Liver (tissue), 9 donors: Measurements from ENCODE around the gene PPP4R3A. TPM values are rescaled to one million over a fixed set of nuclear protein-coding genes. Genes with fewer than 3 reads are reported as not detected.

Experiments
- DNase-seq: peaks from one replicate; pipeline ENCODE4 v3.0.0-alpha.2; 2017; ENCODE audit warnings: low spot score
- H3K27ac ChIP-seq, 2 donors: one replicate each; pipeline ENCODE4 v1.7.0; 2013; ENCODE audit warnings: inconsistent platforms in 2 of 2, low read length in 2 of 2, control low read depth in 1 of 2, low read depth in 1 of 2, mild to moderate bottlenecking in 1 of 2
- H3K27me3 ChIP-seq, 4 donors: one replicate each; pipeline versions ENCODE4 v1.6.1 to v1.7.0; 2013; ENCODE audit warnings: low read length in 3 of 4, inconsistent platforms in 1 of 4, mild to moderate bottlenecking in 1 of 4, moderate library complexity in 1 of 4; ENCODE audit not compliant: control insufficient read depth in 4 of 4, insufficient read depth in 4 of 4
- H3K36me3 ChIP-seq, 4 donors: one replicate each; pipeline versions ENCODE4 v1.6.1 to v1.7.0; 2013; ENCODE audit warnings: low read length in 3 of 4, mild to moderate bottlenecking in 3 of 4, low read depth in 1 of 4, moderate library complexity in 1 of 4; ENCODE audit not compliant: control insufficient read depth in 4 of 4, insufficient read depth in 3 of 4
- H3K4me1 ChIP-seq, 4 donors: one replicate each; pipeline versions ENCODE4 v1.6.1 to v1.7.0; 2013; ENCODE audit warnings: low read length in 3 of 4, mild to moderate bottlenecking in 3 of 4, moderate library complexity in 1 of 4; ENCODE audit not compliant: control insufficient read depth in 4 of 4, insufficient read depth in 4 of 4
- H3K4me3 ChIP-seq, 3 donors: one replicate each; pipeline versions ENCODE4 v1.6.1 to v1.7.0; 2013; ENCODE audit warnings: low read length in 3 of 3, control low read depth in 1 of 3, low read depth in 1 of 3, mild to moderate bottlenecking in 1 of 3
- H3K9ac ChIP-seq, 2 donors: one replicate each; pipeline ENCODE4 v1.7.0; 2013; ENCODE audit warnings: low read length in 2 of 2, mild to moderate bottlenecking in 2 of 2, moderate library complexity in 2 of 2, control low read depth in 1 of 2, low read depth in 1 of 2
- H3K9me3 ChIP-seq, 4 donors: one replicate each; pipeline versions ENCODE4 v1.6.1 to v1.7.0; 2013; ENCODE audit warnings: low read length in 3 of 4; ENCODE audit not compliant: control insufficient read depth in 4 of 4
- ATF3 ChIP-seq: IDR thresholded peaks from 2 replicates; pipeline ENCODE4 v1.6.1; 2016; ENCODE audit warnings: antibody characterized with exemption
- EGR1 ChIP-seq, 2 donors: IDR thresholded peaks; 2 replicates each; pipeline ENCODE4 v1.6.1; 2016 to 2018; ENCODE audit warnings: antibody characterized with exemption in 2 of 2, low read depth in 2 of 2
- FOXA1 ChIP-seq: IDR thresholded peaks from 2 replicates; pipeline ENCODE4 v1.6.1; 2016; ENCODE audit warnings: antibody characterized with exemption
- FOXA2 ChIP-seq: IDR thresholded peaks from 2 replicates; pipeline ENCODE4 v1.6.1; 2016; ENCODE audit warnings: antibody characterized with exemption
- GABPA ChIP-seq, 2 donors: IDR thresholded peaks in 1 of 2; conservative IDR thresholded peaks in 1 of 2; 2 replicates each; pipeline ENCODE4 v1.6.1; 2016; ENCODE audit warnings: antibody characterized with exemption in 2 of 2, mild to moderate bottlenecking in 1 of 2, moderate library complexity in 1 of 2
- HNF4A ChIP-seq, 2 donors: conservative IDR thresholded peaks; 2 replicates each; pipeline ENCODE4 v1.6.1; 2016; ENCODE audit warnings: antibody characterized with exemption in 2 of 2, mild to moderate bottlenecking in 2 of 2
- HNF4G ChIP-seq: IDR thresholded peaks from 2 replicates; pipeline ENCODE4 v1.6.1; 2016; ENCODE audit warnings: antibody characterized with exemption
- JUND ChIP-seq, 2 donors: IDR thresholded peaks; 2 replicates each; pipeline ENCODE4 v1.6.1; 2016; ENCODE audit warnings: antibody characterized with exemption in 2 of 2
- NR2F2 ChIP-seq: IDR thresholded peaks from 2 replicates; pipeline ENCODE4 v1.6.1; 2016; ENCODE audit warnings: antibody characterized with exemption
- RAD21 ChIP-seq, 2 donors: IDR thresholded peaks; 2 replicates each; pipeline ENCODE4 v1.6.1; 2016; ENCODE audit warnings: antibody characterized with exemption in 2 of 2, mild to moderate bottlenecking in 2 of 2
- RXRA ChIP-seq, 2 donors: IDR thresholded peaks; 2 replicates each; pipeline ENCODE4 v1.6.1; 2017 to 2018; ENCODE audit warnings: antibody characterized with exemption in 2 of 2, mild to moderate bottlenecking in 1 of 2
- SP1 ChIP-seq: IDR thresholded peaks from 2 replicates; pipeline ENCODE4 v1.6.1; 2018; ENCODE audit warnings: antibody characterized with exemption, mild to moderate bottlenecking
- TAF1 ChIP-seq: conservative IDR thresholded peaks from 2 replicates; pipeline ENCODE4 v1.6.1; 2016; ENCODE audit warnings: antibody characterized with exemption, mild to moderate bottlenecking
- YY1 ChIP-seq: IDR thresholded peaks from 2 replicates; pipeline ENCODE4 v1.6.1; 2016; ENCODE audit warnings: antibody characterized with exemption, mild to moderate bottlenecking
- ZBTB33 ChIP-seq: IDR thresholded peaks from 2 replicates; pipeline ENCODE4 v1.6.1; 2016; ENCODE audit warnings: antibody characterized with exemption
- WGBS: extraction: QIAGEN DNeasy Blood & Tissue Kit; methylation state at CpG from one replicate; pipeline ENCODE4 v1.1.7; 2013; 5-methylcytosine and 5-hydroxymethylcytosine counted together
- polyA plus RNA-seq, 2 donors: library from polyadenylated mRNA; stranded (reverse) in 1 of 2; unstranded in 1 of 2; fragments of 200-250 nt in 1 of 2; fragments of >200 nt in 1 of 2; fragmentation: Nextera tagmentation in 1 of 2; extraction: Ambion mirVana in 1 of 2; gene quantifications; one replicate each; pipeline versions ENCODE4 v1.2.1 to v1.2.3, GENCODE V29; 2013 to 2015
- total RNA-seq, 2 donors: library from RNA; depleted of rRNA; stranded (reverse); fragments of >200 nt; gene quantifications; one replicate each; pipeline ENCODE4 v1.2.3, GENCODE V29; 2014
- TF ChIP-seq, protein P1 (sequence below): IDR thresholded peaks from 2 replicates; pipeline ENCODE4 v1.6.1; 2016; ENCODE audit warnings: antibody characterized with exemption, mild to moderate bottlenecking
- TF ChIP-seq, protein P2 (sequence below): fragments of 150-350 bp; IDR thresholded peaks from 2 replicates; pipeline ENCODE4 v1.5.1; 2017; ENCODE audit warnings: improper control_type of control experiment, low read depth, low read length; ENCODE audit not compliant: missing input control
- TF ChIP-seq, protein P3 (sequence below): IDR thresholded peaks from 2 replicates; pipeline ENCODE4 v1.6.1; 2016; ENCODE audit warnings: antibody characterized with exemption
- donor health status: healthy.
- donor health status: healthy.
- donor health status: healthy.
- donor health status: healthy.
- donor health status: healthy.

The PPP4R3A gene
- total and polyA plus RNA-seq, 4 donors: 18.7 to 63.3 (median 42.5) TPM

DNA sequence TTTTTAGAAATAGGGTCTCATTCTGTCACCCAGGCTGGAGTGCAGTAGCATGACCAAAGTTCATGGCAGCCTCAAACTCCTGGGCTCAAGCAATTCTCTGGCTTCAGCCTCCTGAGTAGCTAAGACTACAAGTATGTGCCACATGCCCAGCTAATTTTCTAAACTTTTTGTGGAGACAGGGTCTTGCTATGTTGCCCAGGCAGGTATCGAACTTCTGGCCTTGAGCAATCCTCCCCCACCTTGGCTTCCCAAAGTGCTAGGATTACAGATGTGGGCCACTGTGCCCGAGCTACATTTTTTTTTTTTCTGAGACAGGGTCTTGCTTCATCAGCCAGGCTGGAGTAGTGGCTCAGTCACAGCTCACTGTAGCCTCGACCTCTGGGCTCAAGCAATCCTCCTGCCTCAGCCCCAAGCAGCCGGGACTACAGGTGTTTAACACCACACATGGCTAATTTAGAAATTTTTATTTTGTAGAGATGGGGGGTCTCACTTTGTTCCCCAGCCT lies 7.1 kb downstream of the PPP4R3A start:
- H3K9ac ChIP-seq: no peak overlapping the region
- H3K4me1 ChIP-seq: peaks cover 4 to 23% (median 18%) of the 10 kb centered on the region in 4 donors
- no peaks in the 10 kb centered on the region for H3K27me3 ChIP-seq
- peaks cover 0 to 13% (median 4%) of the 10 kb centered on the region in 4 donors for H3K36me3 ChIP-seq
- no peak for DNase-seq
- H3K27ac ChIP-seq: no peak overlapping the region
- no peaks in the 10 kb centered on the region for H3K9me3 ChIP-seq
- no peak overlapping the region for H3K4me3 ChIP-seq
- WGBS: 84% methylated on average over 4 of the region's 4 CpGs
- TF ChIP-seq NR2F2 (no peak), TAF1 (no peak), JUND (IDR thresholded peaks at IDR 0.05) (no peak), HNF4A (conservative IDR thresholded peaks at IDR 0.05) (no peak), SP1 (no peak), RAD21 (IDR thresholded peaks at IDR 0.05) (no peak), ATF3 (no peak), FOXA2 (no peak), GABPA (IDR thresholded peaks at IDR 0.05 in 1 of 2, conservative IDR thresholded peaks at IDR 0.05 in 1 of 2) (no peak), FOXA1 (no peak), RXRA (IDR thresholded peaks at IDR 0.05) (no peak), HNF4G (no peak), EGR1 (IDR thresholded peaks at IDR 0.05; ENCODE audit: low read depth in 2 of 2) (no peak)
- TF ChIP-seq, protein P1, sequence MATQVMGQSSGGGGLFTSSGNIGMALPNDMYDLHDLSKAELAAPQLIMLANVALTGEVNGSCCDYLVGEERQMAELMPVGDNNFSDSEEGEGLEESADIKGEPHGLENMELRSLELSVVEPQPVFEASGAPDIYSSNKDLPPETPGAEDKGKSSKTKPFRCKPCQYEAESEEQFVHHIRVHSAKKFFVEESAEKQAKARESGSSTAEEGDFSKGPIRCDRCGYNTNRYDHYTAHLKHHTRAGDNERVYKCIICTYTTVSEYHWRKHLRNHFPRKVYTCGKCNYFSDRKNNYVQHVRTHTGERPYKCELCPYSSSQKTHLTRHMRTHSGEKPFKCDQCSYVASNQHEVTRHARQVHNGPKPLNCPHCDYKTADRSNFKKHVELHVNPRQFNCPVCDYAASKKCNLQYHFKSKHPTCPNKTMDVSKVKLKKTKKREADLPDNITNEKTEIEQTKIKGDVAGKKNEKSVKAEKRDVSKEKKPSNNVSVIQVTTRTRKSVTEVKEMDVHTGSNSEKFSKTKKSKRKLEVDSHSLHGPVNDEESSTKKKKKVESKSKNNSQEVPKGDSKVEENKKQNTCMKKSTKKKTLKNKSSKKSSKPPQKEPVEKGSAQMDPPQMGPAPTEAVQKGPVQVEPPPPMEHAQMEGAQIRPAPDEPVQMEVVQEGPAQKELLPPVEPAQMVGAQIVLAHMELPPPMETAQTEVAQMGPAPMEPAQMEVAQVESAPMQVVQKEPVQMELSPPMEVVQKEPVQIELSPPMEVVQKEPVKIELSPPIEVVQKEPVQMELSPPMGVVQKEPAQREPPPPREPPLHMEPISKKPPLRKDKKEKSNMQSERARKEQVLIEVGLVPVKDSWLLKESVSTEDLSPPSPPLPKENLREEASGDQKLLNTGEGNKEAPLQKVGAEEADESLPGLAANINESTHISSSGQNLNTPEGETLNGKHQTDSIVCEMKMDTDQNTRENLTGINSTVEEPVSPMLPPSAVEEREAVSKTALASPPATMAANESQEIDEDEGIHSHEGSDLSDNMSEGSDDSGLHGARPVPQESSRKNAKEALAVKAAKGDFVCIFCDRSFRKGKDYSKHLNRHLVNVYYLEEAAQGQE: no peak
- TF ChIP-seq, protein P2, sequence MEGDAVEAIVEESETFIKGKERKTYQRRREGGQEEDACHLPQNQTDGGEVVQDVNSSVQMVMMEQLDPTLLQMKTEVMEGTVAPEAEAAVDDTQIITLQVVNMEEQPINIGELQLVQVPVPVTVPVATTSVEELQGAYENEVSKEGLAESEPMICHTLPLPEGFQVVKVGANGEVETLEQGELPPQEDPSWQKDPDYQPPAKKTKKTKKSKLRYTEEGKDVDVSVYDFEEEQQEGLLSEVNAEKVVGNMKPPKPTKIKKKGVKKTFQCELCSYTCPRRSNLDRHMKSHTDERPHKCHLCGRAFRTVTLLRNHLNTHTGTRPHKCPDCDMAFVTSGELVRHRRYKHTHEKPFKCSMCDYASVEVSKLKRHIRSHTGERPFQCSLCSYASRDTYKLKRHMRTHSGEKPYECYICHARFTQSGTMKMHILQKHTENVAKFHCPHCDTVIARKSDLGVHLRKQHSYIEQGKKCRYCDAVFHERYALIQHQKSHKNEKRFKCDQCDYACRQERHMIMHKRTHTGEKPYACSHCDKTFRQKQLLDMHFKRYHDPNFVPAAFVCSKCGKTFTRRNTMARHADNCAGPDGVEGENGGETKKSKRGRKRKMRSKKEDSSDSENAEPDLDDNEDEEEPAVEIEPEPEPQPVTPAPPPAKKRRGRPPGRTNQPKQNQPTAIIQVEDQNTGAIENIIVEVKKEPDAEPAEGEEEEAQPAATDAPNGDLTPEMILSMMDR: no peak
- TF ChIP-seq, protein P3, sequence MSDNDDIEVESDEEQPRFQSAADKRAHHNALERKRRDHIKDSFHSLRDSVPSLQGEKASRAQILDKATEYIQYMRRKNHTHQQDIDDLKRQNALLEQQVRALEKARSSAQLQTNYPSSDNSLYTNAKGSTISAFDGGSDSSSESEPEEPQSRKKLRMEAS: no peak

DNA sequence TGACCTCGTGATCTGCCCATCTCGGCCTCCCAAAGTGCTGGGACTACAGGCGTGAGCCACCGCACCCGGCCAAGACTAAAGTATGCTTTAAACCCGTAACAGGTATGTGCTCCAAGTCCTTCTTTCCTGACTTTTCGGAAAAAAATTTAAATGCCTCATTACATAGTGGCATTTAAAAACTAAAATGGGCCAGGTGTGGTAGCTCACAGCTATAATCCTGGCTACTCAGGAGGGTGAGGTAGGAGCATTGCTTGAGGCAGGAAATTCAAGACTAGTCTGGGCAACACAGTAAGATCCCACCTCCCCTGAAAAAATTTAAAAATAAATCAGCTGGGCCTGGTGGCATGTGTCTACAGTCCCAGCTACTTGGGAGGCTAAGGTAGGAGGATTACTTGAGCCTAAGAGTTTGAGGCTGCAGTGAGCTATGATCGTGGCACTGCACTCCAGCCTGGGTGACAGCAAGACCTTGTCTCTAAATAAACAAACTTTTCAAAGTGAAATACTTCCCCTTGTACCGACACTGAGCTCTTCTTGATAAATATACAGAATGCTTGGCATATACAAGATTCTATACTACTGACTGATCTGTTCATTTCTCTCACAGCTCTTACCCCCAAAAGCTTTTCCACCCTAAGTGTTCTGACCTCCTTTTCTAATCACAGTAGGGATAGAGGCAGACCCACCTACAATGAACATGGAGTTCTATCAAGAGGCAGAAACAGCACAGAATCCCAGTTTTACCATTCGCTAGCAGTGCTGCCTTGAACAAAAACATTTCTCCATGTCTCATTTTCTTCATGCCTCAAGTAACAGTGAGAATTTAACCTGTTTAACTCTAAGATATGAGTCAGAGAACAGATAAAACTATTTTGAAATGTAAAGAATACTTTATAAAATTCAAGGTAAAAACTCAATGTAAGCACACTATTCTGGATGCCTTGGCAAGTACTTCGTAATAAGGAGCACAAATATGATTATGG lies 7.9 kb downstream of the PPP4R3A start:
- H3K4me1 ChIP-seq: peaks cover 6 to 31% (median 21%) of the 10 kb centered on the region in 4 donors
- peaks cover 0 to 13% (median 4%) of the 10 kb centered on the region in 4 donors for H3K36me3 ChIP-seq
- H3K27ac ChIP-seq: no peak overlapping the region
- TF ChIP-seq, protein P1: no peak
- TF ChIP-seq ZBTB33 (no peak), ATF3 (no peak), NR2F2 (no peak), TAF1 (no peak), HNF4A (conservative IDR thresholded peaks at IDR 0.05) (no peak), YY1 (no peak), RXRA (IDR thresholded peaks at IDR 0.05) (no peak), RAD21 (IDR thresholded peaks at IDR 0.05) (no peak), FOXA2 (no peak), EGR1 (IDR thresholded peaks at IDR 0.05; ENCODE audit: low read depth in 2 of 2) (no peak), FOXA1 (no peak), JUND (IDR thresholded peaks at IDR 0.05) (no peak)

More for the DNA sequence above, 7.9 kb downstream of the PPP4R3A start:
- no peak for DNase-seq
- WGBS: 86% methylated on average over 11 of the region's 11 CpGs
- no peak overlapping the region for H3K4me3 ChIP-seq
- no peaks in the 10 kb centered on the region for H3K27me3 ChIP-seq
- H3K9ac ChIP-seq: no peak overlapping the region
- H3K9me3 ChIP-seq: no peaks in the 10 kb centered on the region
